HFF-Myc (cell line): ENCODE data around the gene EMP2.

Experiments
- DNase-seq: peaks from one replicate; pipeline ENCODE4 v3.0.0-alpha.2; 2011; ENCODE audit warnings: low read depth; ENCODE audit errors: extremely low read depth
- H3K4me3 ChIP-seq: replicated peaks from 2 replicates; pipeline ENCODE4 v1.5.1; 2011; ENCODE audit warnings: low read depth, mild to moderate bottlenecking, control low read depth, low read length
- CTCF ChIP-seq: IDR thresholded peaks from 2 replicates; pipeline ENCODE4 v1.5.1; 2012; ENCODE audit warnings: mild to moderate bottlenecking, low read depth, low read length, control low read depth; ENCODE audit errors: missing control alignments

The EMP2 gene

GRCh38 chr16:10587622-10588021 lies 7.2 kb upstream of the EMP2 start:
- TF ChIP-seq CTCF, result no peak
- H3K4me3 ChIP-seq, result no peak overlapping the region
- DNase-seq, result no peak

GRCh38 chr16:10584981-10585438 lies 4.6 kb upstream of the EMP2 start:
- no peak overlapping the region for H3K4me3 ChIP-seq
- no peak for DNase-seq
- TF ChIP-seq CTCF, result no peak

GRCh38 chr16:10583269-10583668 lies 2.9 kb upstream of the EMP2 start:
- TF ChIP-seq CTCF, result no peak
- DNase-seq, result no peak
- no peak overlapping the region for H3K4me3 ChIP-seq

DNA sequence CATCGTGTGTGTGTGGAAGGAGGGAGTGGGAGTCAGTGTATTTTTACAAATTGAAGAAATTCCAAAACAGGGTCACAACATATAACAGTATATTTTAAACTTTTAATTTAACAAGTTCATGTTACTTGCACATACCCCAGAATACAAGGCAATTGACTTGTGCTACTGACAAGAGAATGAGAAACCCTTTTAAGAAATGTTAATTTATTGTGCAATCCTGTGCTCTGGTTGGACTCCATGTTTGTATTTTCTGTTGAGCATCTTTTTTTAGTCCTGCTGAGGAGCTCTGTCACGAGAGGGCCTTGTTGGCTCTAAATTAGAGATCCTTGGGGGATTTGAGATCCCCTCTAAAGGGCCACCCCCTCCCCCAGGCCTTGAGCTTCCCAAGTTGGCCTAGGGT lies 1.1 kb upstream of the EMP2 start:
- DNase-seq, result no peak

DNA sequence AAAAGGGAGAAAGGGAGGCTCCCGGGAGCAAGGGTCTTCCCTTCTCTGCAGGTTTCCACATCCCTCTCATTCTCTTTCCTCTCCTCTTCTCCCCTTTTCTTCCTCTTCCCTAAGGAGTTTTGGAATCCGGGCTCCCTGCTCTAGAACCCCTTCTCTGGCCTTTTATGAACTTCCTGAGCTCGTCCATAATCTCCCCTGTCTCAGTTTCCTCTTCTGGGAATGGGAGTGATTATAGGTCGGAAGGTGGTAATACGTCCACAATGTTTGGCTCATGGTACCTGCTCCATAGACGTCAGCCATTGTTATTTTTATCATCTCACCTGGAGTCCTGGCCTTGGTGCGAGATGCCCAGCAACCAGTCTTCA lies 467 bp upstream of the EMP2 start:
- DNase-seq, result no peak
- H3K4me3 ChIP-seq, result peak overlapping the region; percentile 79
- TF ChIP-seq CTCF, result no peak

More for the DNA sequence above, 1.1 kb upstream of the EMP2 start:
- no peak overlapping the region for H3K4me3 ChIP-seq
- no peak for TF ChIP-seq CTCF

- peak overlapping the region; percentile 79 for H3K4me3 ChIP-seq
- TF ChIP-seq CTCF, result no peak
- DNase-seq, result no peak
These were observed 828 bp downstream of the EMP2 start for GRCh38 chr16:10579575-10579964.
